Loucy (cell line): ENCODE measurements around the gene RAD51B.

Source experiments
- H2AFZ ChIP-seq: fragments of 200-600 bp; sonication (generic); 2 replicates; pipeline ENCODE4 v1.6.0; 2016; ENCODE audit warnings: antibody characterized with exemption, mild to moderate bottlenecking, low read length, moderate library complexity
- H3F3A ChIP-seq: fragments of 200-600 bp; 2 replicates; pipeline ENCODE4 v1.6.0; 2016; ENCODE audit warnings: antibody characterized with exemption, low read depth, mild to moderate bottlenecking
- H3K27me3 ChIP-seq: fragments of 200-600 bp; sonication (generic); 2 replicates; pipeline ENCODE4 v1.6.1; 2014; ENCODE audit warnings: low read length, mild to moderate bottlenecking; ENCODE audit not compliant: insufficient read depth, poor library complexity, severe bottlenecking
- H3K36me3 ChIP-seq: fragments of 200-600 bp; sonication (generic); 2 replicates; pipeline ENCODE4 v1.6.1; 2016; ENCODE audit warnings: low read length; ENCODE audit not compliant: insufficient read depth
- H3K4me1 ChIP-seq: fragments of 200-600 bp; sonication (generic); 2 replicates; pipeline ENCODE4 v1.5.1; 2014; ENCODE audit warnings: low read length, mild to moderate bottlenecking; ENCODE audit not compliant: insufficient read depth, poor library complexity, severe bottlenecking
- H3K4me2 ChIP-seq: fragments of 200-600 bp; sonication (generic); 2 replicates; pipeline ENCODE4 v1.6.0; 2014; ENCODE audit warnings: antibody characterized with exemption, low read length, low read depth, mild to moderate bottlenecking; ENCODE audit not compliant: poor library complexity, severe bottlenecking
- H3K4me3 ChIP-seq: fragments of 200-600 bp; sonication (generic); 2 replicates; pipeline ENCODE4 v1.5.1; 2014; ENCODE audit warnings: low read length, mild to moderate bottlenecking, mixed read lengths; ENCODE audit not compliant: poor library complexity, severe bottlenecking
- H3K79me2 ChIP-seq: fragments of 200-600 bp; sonication (generic); 2 replicates; pipeline ENCODE4 v1.6.1; 2014; ENCODE audit warnings: low read length; ENCODE audit not compliant: insufficient read depth
- H3K9ac ChIP-seq: fragments of 200-600 bp; sonication (generic); 2 replicates; pipeline ENCODE4 v1.6.0; 2014; ENCODE audit warnings: mild to moderate bottlenecking, low read depth, low read length, moderate library complexity; ENCODE audit not compliant: poor library complexity, severe bottlenecking
- H3K9me2 ChIP-seq: fragments of 200-600 bp; sonication (generic); replicated peaks from 2 replicates; pipeline ENCODE4 v1.6.1; 2016; ENCODE audit warnings: low read depth, low read length, mixed read lengths
- H3K9me3 ChIP-seq: fragments of 200-600 bp; sonication (generic); 2 replicates; pipeline ENCODE4 v1.6.1; 2014; ENCODE audit warnings: mild to moderate bottlenecking, antibody characterized with exemption, low read length, low read depth; ENCODE audit not compliant: insufficient read depth
- H4K20me1 ChIP-seq: fragments of 200-600 bp; sonication (generic); 2 replicates; pipeline ENCODE4 v1.6.0; 2014; ENCODE audit warnings: antibody characterized with exemption, low read length, mild to moderate bottlenecking; ENCODE audit not compliant: insufficient read depth, poor library complexity, severe bottlenecking
- CTCF ChIP-seq: fragments of 200-600 bp; sonication (generic); conservative IDR thresholded peaks from 2 replicates; pipeline ENCODE4 v1.5.1; 2014; ENCODE audit warnings: mild to moderate bottlenecking, antibody characterized with exemption, low read length
- EZH2phosphoT487 ChIP-seq: fragments of 200-600 bp; IDR thresholded peaks from 2 replicates; pipeline ENCODE4 v1.6.1; 2018; ENCODE audit warnings: antibody characterized with exemption, mild to moderate bottlenecking, moderate library complexity, borderline replicate concordance

RAD51B gene

GRCh38 chr14:68261092-68261842 lies 441.7 kb downstream of the RAD51B start:
- H3K4me1 ChIP-seq = peaks cover 22% of the 10 kb centered on the region
- no peak overlapping the region for H2AFZ ChIP-seq
- H3K4me2 ChIP-seq = no peak overlapping the region
- no peaks in the 10 kb centered on the region for H3K9me2 ChIP-seq
- no peak overlapping the region for H3K9ac ChIP-seq
- no peaks in the 10 kb centered on the region for H4K20me1 ChIP-seq
- TF ChIP-seq EZH2phosphoT487 (no peak), CTCF (no peak)
- H3K36me3 ChIP-seq = no peaks in the 10 kb centered on the region
- H3K4me3 ChIP-seq = no peak overlapping the region
- no peaks in the 10 kb centered on the region for H3K9me3 ChIP-seq
- H3F3A ChIP-seq = no peaks in the 10 kb centered on the region
- H3K79me2 ChIP-seq = no peaks in the 10 kb centered on the region
- no peaks in the 10 kb centered on the region for H3K27me3 ChIP-seq

GRCh38 chr14:68262567-68262966 lies 443.0 kb downstream of the RAD51B start:
- Histone ChIP-seq H4K20me1 (no peaks in the 10 kb centered on the region), H3K79me2 (no peaks in the 10 kb centered on the region), H3K4me1 (peaks cover 23% of the 10 kb centered on the region), H3K9ac (no peak overlapping the region), H2AFZ (no peak overlapping the region), H3F3A (no peaks in the 10 kb centered on the region), H3K27me3 (no peaks in the 10 kb centered on the region), H3K4me3 (no peak overlapping the region), H3K9me3 (no peaks in the 10 kb centered on the region), H3K4me2 (no peak overlapping the region), H3K36me3 (no peaks in the 10 kb centered on the region), H3K9me2 (no peaks in the 10 kb centered on the region)
- TF ChIP-seq EZH2phosphoT487 (no peak), CTCF (no peak)

- H3K9ac ChIP-seq = no peak overlapping the region
- H3F3A ChIP-seq = no peaks in the 10 kb centered on the region
- no peaks in the 10 kb centered on the region for H4K20me1 ChIP-seq
- H3K27me3 ChIP-seq = no peaks in the 10 kb centered on the region
- no peak overlapping the region for H2AFZ ChIP-seq
- peaks cover 34% of the 10 kb centered on the region for H3K4me1 ChIP-seq
- H3K9me2 ChIP-seq = no peaks in the 10 kb centered on the region
- no peak overlapping the region for H3K4me3 ChIP-seq
- H3K4me2 ChIP-seq = no peak overlapping the region
- no peaks in the 10 kb centered on the region for H3K36me3 ChIP-seq
- TF ChIP-seq EZH2phosphoT487 (no peak), CTCF (no peak)
- no peaks in the 10 kb centered on the region for H3K9me3 ChIP-seq
- no peaks in the 10 kb centered on the region for H3K79me2 ChIP-seq
Observed at GRCh38 chr14:68263563-68264259, 444.1 kb downstream of the RAD51B start.
